HG02981 (cell line): ENCODE measurements around the gene NUDT2.
"Not testable (repeated sequence)": the region's sequence is repeated elsewhere in the genome, so short reads cannot be mapped to it uniquely, and the experiment has no call there.

Experiments
- ATAC-seq: cut with Tn5 transposase; IDR thresholded peaks from one replicate; pipeline ENCODE4 v1.9.1; 2021; ENCODE audit warnings: mild to moderate bottlenecking, moderate library complexity; ENCODE audit not compliant: unreplicated experiment

Gene NUDT2

DNA sequence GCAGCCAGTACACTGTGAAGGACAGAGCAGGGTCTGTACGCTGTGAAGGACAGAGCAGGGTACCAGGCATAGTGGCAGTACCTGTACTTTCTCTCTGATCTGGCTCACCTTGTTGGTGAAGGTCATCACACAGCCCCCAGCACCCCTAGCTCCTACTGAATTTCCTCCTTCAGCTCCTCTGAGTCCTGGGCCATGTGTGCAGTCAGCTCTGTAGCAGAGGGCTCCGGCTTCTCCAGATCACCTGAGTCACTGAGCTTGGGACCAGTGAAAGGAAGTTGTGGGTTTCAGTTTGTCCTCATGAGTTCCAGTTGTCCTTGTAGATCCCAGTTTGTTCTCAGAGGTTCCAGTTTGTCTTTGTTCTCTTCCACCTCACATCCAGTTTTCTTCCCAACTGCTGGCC, 5.5 kb downstream of the NUDT2 start:
- no peak for ATAC-seq

GRCh38 chr9:34335376-34335775, 6.0 kb downstream of the NUDT2 start:
- ATAC-seq = no peak

DNA sequence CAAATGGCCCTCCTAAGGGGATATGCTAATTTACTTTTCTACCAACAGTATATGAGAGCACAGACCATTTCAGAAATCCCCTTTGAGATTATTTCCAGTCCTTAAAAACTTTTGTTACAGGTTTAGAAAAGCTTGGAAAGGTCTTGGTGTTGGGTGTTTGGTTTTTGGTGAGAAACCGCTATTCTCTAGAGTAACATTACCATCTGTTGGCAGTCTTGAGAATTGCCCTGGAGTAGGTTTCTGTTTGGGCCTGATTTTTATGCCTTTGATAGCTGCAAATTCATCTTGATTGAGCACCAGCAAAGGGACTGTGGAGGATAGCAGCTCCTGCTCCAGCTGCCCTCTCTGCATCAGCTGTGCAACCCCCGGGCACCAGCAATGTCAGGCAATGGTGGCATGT, 8.0 kb downstream of the NUDT2 start:
- no peak for ATAC-seq

- ATAC-seq = not testable (repeated sequence)
Observed at GRCh38 chr9:34338079-34338478, 8.7 kb downstream of the NUDT2 start.

- no peak for ATAC-seq
Observed at GRCh38 chr9:34338665-34339385, 9.5 kb downstream of the NUDT2 start.

GRCh38 chr9:34341659-34342295, 12.4 kb downstream of the NUDT2 start:
- no peak for ATAC-seq

GRCh38 chr9:34343090-34343489, 13.7 kb downstream of the NUDT2 start:
- no peak for ATAC-seq

DNA sequence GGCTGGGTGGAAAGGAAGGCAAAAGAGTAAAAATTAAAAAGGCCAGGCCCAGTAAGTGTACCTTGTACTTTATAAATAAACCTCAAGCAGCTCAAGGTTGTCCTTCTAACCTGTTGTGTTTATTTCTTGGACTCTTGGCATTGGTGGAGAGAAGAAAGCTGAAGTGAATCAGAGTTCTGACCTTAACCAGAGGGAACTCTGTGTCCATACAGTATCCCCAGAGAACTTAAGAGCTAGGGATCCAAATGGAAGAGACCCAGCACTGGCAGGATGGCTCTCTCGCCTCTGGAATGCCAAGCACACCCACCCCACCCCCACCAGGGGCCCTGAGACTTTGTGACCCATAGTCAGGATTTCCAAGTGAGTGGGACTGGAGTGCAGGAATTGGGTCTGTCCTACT, 14.2 kb downstream of the NUDT2 start:
- ATAC-seq = no peak

DNA sequence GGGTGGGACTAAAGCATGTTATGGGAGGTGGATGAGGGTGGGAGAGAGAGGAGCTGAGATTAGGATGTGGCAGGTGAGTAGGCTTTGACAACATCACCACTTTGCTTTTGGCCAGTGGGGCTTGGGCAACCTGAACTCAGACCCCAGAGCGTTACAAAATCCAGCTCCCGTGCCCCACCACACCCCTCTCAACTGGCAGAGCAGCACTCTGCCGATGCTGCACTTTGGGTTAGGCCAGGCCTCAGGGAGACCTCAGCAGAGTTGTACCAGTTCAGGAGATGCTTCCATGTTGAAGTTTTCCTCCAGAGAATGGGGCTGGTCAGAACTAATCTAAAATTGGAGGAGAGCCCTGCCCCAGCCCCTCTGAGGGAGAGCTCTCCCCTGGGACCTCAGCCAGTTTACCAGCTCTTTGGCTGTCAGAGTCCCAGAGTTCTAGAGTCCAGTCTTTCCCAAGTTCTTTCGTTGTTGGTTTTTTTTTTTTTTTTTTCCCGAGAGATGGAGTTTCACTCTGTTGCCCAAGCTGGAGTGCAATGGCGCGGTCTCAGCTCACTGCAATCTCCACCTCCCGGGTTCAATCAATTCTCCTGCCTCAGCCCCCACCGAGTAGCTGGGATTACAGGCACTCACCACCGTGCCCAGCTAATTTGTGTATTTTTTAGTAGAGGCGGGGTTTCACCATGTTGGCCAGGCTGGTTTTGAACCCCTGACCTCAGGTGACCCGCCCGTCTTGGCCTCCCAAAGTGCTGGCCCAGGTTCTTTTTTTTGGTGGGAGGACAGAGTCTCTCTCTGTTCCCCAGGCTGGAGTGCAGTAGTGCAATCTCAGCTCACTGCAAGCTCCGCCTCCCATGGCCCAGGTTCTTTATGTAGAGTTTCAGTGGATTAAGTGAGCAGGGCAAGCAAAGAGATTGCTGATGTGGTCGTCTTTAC, 17.8 kb downstream of the NUDT2 start:
- no peak for ATAC-seq

DNA sequence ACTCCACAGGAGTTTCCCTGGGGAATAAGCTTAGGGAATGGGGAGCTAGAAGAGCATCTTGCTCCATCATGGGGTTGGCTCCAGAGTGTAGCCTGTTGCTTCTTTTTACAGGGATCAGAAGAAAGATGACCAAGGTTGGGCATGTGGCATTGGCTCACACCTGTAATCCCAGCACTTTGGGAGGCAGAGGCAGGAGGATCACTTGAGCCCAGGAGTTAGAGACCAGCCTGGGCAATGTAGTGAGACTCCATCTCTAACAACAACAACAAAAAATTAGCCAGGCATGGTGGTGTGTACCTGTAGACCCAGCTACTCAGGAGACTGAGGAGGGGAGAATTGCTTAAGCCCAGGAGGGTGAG, 18.4 kb downstream of the NUDT2 start:
- ATAC-seq = no peak

DNA sequence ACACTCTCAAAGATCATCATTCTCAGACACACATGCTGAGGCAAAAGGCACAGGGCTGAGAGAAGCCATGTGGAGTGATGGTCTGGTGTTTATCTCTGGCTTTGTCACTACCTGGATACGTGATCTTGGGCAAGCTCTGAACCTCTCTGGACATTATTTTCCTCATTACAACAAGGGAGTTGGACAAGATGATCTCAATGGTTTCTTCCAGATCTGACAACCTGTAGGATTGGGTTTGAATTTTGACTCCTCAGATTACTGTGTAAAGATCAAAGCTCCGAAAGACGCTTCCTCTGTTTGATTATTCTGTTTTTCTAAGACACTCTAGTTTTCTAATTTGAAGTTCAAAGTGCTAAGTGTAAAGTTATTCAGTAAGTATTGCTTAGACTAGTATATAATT, 20.0 kb downstream of the NUDT2 start:
- ATAC-seq = no peak

GRCh38 chr9:34352122-34352652, 22.8 kb downstream of the NUDT2 start:
- not testable (repeated sequence) for ATAC-seq

- not testable (repeated sequence) for ATAC-seq
Observed at GRCh38 chr9:34352957-34353356, 23.6 kb downstream of the NUDT2 start.

GRCh38 chr9:34362614-34363214, 33.3 kb downstream of the NUDT2 start:
- ATAC-seq = no peak

DNA sequence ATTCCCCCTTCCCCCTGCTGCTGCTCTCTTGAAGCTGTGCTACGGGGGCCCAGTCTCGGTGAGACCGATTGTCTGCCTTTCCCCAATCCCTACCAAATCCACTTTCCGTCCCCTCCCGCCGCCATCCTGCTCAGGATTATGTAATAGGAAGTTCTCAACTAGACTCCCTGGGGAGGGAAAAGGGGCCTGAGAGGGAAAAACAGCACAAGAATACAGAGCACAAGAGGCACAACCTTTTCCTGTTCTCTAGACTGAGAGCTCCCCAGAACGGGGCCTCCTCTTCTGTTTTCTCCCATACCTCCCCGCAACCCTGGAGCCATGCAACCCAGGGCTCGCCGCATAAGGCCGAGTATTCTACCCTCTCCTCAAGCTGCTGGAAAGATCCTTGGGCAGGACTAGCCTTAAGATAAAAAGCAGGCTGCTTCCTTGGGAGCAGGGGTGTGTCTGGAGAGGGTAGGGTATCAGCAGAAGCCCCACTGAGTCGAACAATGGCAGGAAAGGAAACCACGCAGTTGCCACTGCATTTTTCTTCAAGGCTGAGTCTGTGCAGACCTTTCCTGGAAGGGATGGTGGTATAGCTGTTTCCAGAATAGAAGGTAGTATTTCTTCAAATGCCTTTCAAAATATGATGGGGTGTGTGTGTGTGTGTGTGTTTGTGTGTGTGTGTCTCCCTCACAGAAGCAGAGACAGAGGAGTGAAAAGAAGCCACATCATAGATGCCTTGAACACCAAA, 34.4 kb downstream of the NUDT2 start:
- no peak for ATAC-seq

DNA sequence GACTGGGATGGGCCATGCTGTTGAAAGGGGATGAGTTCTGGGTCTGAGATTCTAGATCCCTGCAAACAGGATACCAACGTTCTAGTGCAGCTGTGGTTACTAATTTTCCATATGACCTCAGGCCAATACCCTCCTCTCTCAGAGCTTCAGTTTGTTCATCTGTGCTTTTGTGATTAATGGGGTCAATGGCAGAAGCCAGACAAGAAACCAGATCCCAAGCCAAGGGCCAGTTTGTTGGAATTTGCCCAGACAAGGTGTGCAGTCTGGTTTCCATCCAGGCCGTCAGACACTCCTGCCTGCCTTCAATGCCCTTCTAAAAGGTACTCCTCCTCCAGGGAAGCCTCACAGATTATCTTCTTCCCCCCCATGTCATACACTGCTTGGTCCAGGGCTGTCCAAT, 35.9 kb downstream of the NUDT2 start:
- no peak for ATAC-seq

GRCh38 chr9:34366365-34366764, 37.0 kb downstream of the NUDT2 start:
- no peak for ATAC-seq

- ATAC-seq = not testable (repeated sequence)
Observed at GRCh38 chr9:34367751-34368410, 38.5 kb downstream of the NUDT2 start.

DNA sequence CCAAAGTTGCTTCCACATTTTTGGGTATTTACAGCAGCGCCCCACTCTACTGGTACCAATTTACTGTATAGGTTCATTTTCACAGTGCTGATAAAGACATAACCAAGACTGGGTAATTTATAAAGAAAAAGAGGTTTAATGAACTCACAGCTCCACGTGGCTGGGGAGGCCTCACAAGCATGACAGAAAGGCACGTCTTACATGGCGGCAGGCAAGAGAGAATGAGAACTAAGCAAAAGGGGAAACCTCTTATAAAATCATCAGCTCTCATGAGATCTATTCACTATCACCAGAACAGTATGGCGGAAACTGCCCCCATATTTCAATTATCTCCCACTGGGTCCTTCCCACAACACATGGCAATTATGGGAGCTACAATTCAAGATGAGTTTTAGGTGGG, 39.4 kb downstream of the NUDT2 start:
- ATAC-seq = not testable (repeated sequence)

DNA sequence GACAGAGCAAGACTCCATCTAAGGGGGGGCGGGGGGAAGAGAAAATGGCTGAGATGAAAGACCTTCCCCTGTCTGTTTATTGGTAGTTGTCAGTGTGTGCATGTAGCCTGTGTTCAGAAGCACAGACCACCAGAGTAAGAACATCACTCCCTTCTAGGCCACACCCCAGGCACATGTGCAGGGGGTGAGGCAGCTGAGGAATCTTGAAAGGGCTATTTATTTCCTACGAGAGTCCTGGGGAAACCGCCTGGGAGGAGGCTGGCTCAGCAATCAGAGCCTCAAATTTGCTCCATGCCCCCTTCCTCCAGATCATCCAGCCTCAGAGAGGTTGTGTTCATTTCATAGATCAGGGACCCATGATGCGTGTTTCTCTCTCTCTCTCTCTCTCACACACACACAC, 40.3 kb downstream of the NUDT2 start:
- no peak for ATAC-seq
